Measurements from ENCODE around the gene DOK6. TPM values are rescaled to one million over a fixed set of nuclear protein-coding genes. Genes with fewer than 3 reads are reported as not detected.

DOK6 gene
- total and polyA plus RNA-seq, 10 of the 15 experiments (the other 5 are each of a cell fraction or from before 2014, with no cell fraction given), result 0.01 to 0.09 (median 0.04) TPM; not detected in 4

- no peak overlapping the region for H2AFZ ChIP-seq (ENCODE audit: control insufficient read depth, low read depth, low read length)
- H3K4me3 ChIP-seq, result no peak overlapping the region
- no peak overlapping the region for H3K4me2 ChIP-seq (ENCODE audit: control insufficient read depth, insufficient read depth)
- WGBS (ENCODE audit: insufficient coverage, insufficient replicate concordance, low lambda C conversion rate, missing lambda C conversion rate), result 37% methylated on average over 3 of the region's 3 CpGs
- H3K4me1 ChIP-seq (ENCODE audit: control insufficient read depth, insufficient read depth, low read length), result no peaks in the 10 kb centered on the region
- no TSS peak for BruUV-seq (replicated peaks)
- RAD21 ChIA-PET (ENCODE audit: unreplicated experiment), result no interaction called here
- POLR2A ChIA-PET, result no interaction called here
- in situ Hi-C loops (cut with MboI) (no loop called here), intact Hi-C loops (cut with micrococcal nuclease; ENCODE audit: unreplicated experiment) (no loop called here)
- H3K27ac ChIP-seq (ENCODE audit: control insufficient read depth, insufficient read depth), result no peak overlapping the region
- no peaks in the 10 kb centered on the region for H4K20me1 ChIP-seq (ENCODE audit: control insufficient read depth, insufficient read depth)
- no peak for DNase-seq (ENCODE audit: low read depth, low spot score)
- CTCF ChIA-PET, result no interaction called here
- no peak for FAIRE-seq
- H3K27me3 ChIP-seq (replicated peaks in 1 of 2; ENCODE audit: control insufficient read depth in 2 of 2, insufficient read depth in 2 of 2, low read length in 1 of 2), result no peaks in the 10 kb centered on the region
- H3K9me3 ChIP-seq (replicated peaks; ENCODE audit: control insufficient read depth, insufficient read depth, low read length), result no peaks in the 10 kb centered on the region
- SMC1A ChIA-PET (ENCODE audit: uncharacterized antibody, unreplicated experiment), result no interaction called here
- no peak overlapping the region for H3K9ac ChIP-seq (ENCODE audit: control insufficient read depth, insufficient read depth, low read length)
- no peaks in the 10 kb centered on the region for H3K79me2 ChIP-seq (ENCODE audit: control insufficient read depth, insufficient read depth, low read length)
- TF ChIP-seq FOXK2 (IDR thresholded peaks at IDR 0.05) (no peak), ETV6 (conservative IDR thresholded peaks at IDR 0.05 in 1 of 2, IDR thresholded peaks at IDR 0.05 in 1 of 2; ENCODE audit: borderline replicate concordance in 1 of 2, low read depth in 1 of 2) (no peak)
- H3K36me3 ChIP-seq (ENCODE audit: control insufficient read depth in 2 of 2, insufficient read depth in 2 of 2, low read length in 1 of 2), result no peaks in the 10 kb centered on the region
- no peak for ATAC-seq
These were observed 353.4 kb downstream of the DOK6 start for GRCh38 chr18:69754108-69754507.

- no peak for DNase-seq (ENCODE audit: low read depth, low spot score)
- no TSS peak for BruUV-seq (replicated peaks)
- ChIA-PET CTCF (no interaction called here), RAD21 (ENCODE audit: unreplicated experiment) (no interaction called here), SMC1A (ENCODE audit: uncharacterized antibody, unreplicated experiment) (no interaction called here), POLR2A (no interaction called here)
- Histone ChIP-seq H3K9ac (ENCODE audit: control insufficient read depth, insufficient read depth, low read length) (no peak overlapping the region), H2AFZ (ENCODE audit: control insufficient read depth, low read depth, low read length) (no peak overlapping the region), H3K9me3 (replicated peaks; ENCODE audit: control insufficient read depth, insufficient read depth, low read length) (no peaks in the 10 kb centered on the region), H3K27ac (ENCODE audit: control insufficient read depth, insufficient read depth) (no peak overlapping the region), H3K36me3 (ENCODE audit: control insufficient read depth in 2 of 2, insufficient read depth in 2 of 2, low read length in 1 of 2) (no peaks in the 10 kb centered on the region), H3K4me2 (ENCODE audit: control insufficient read depth, insufficient read depth) (no peak overlapping the region), H3K4me1 (ENCODE audit: control insufficient read depth, insufficient read depth, low read length) (no peaks in the 10 kb centered on the region), H3K27me3 (replicated peaks in 1 of 2; ENCODE audit: control insufficient read depth in 2 of 2, insufficient read depth in 2 of 2, low read length in 1 of 2) (no peaks in the 10 kb centered on the region), H3K79me2 (ENCODE audit: control insufficient read depth, insufficient read depth, low read length) (no peaks in the 10 kb centered on the region), H4K20me1 (ENCODE audit: control insufficient read depth, insufficient read depth) (no peaks in the 10 kb centered on the region), H3K4me3 (no peak overlapping the region)
- intact Hi-C loops (cut with micrococcal nuclease; ENCODE audit: unreplicated experiment), result no loop called here
- in situ Hi-C loops (cut with MboI), result no loop called here
- WGBS (ENCODE audit: insufficient coverage, insufficient replicate concordance, low lambda C conversion rate, missing lambda C conversion rate), result 50% methylated on average over 2 of the region's 2 CpGs
- no peak for ATAC-seq
- no peak for FAIRE-seq
- no peak for TF ChIP-seq KAT2A (conservative IDR thresholded peaks at IDR 0.05; ENCODE audit: control insufficient read depth, low read depth, low read length)
- TF ChIP-seq LARP7 (IDR thresholded peaks at IDR 0.05), result no peak
- TF ChIP-seq IRF4 (IDR thresholded peaks at IDR 0.05; ENCODE audit: low read depth, low read length), result no peak
- no peak for TF ChIP-seq NFYA (IDR thresholded peaks at IDR 0.05; ENCODE audit: borderline replicate concordance, low read depth, low read length)
- TF ChIP-seq POLR2AphosphoS5 (IDR thresholded peaks at IDR 0.05; ENCODE audit: low read length), result no peak
- no peak for TF ChIP-seq ZNF384 (IDR thresholded peaks at IDR 0.05; ENCODE audit: borderline replicate concordance, low read depth, low read length)
- no peak for TF ChIP-seq USF2 (IDR thresholded peaks at IDR 0.05; ENCODE audit: borderline replicate concordance, low read depth, low read length)
- no peak for TF ChIP-seq NFXL1 (IDR thresholded peaks at IDR 0.05; ENCODE audit: borderline replicate concordance)
- TF ChIP-seq MEF2A (IDR thresholded peaks at IDR 0.05; ENCODE audit: insufficient read depth, low read depth, low read length), result no peak
- no peak for TF ChIP-seq SREBF2 (IDR thresholded peaks at IDR 0.05; ENCODE audit: low read length)
- TF ChIP-seq BRCA1 (IDR thresholded peaks at IDR 0.05; ENCODE audit: low read depth, low read length), result no peak
- TF ChIP-seq RUNX3 (IDR thresholded peaks at IDR 0.05; ENCODE audit: low read length), result no peak
- TF ChIP-seq CTCF (IDR thresholded peaks at IDR 0.05 in 2 of 3, conservative IDR thresholded peaks at IDR 0.05 in 1 of 3; ENCODE audit: control insufficient read depth in 2 of 3, extremely low read depth in 1 of 3, insufficient read depth in 1 of 3, low read depth in 3 of 3, low read length in 3 of 3), result no peak
These were observed 354.4 kb downstream of the DOK6 start for GRCh38 chr18:69755041-69755440.
